GM18909 (cell line): ENCODE results near the gene RNF223.
"Not testable (repeated sequence)": the region's sequence is repeated elsewhere in the genome, so short reads cannot be mapped to it uniquely, and the experiment has no call there.

Source experiments
- ATAC-seq: cut with Tn5 transposase; IDR thresholded peaks from one replicate; pipeline ENCODE4 v1.9.1; 2021; ENCODE audit warnings: mild to moderate bottlenecking; ENCODE audit not compliant: unreplicated experiment, poor library complexity

RNF223 gene

DNA sequence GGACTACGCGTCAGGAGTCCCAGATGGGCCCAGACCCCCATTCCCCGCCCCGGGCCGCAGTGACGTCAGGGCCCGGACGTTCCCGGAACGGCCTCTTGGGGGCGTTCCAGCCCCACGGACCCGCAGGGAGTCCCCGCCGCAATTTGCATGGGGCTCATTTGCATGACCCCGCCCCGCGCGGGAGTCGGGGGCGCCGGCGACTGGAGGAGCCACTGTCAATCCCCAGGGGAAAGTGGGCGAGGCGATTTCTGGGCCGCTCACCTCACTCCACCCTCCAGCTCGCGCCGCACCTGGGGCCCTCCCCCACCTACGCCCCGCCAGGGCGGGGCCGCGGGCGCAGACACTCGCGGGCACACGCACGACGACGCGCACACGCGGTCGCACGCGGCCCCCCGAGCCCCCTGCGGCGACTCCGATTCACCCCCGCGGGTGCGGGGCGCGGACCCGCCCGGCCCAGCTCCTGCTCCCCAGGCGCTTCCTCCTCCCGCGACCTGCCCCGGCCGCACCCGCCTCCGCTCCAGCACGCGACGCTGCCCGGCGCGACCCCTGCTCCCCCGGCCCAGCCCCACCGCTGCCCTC lies 41.0 kb downstream of the RNF223 start:
- ATAC-seq: peak; percentile 80

DNA sequence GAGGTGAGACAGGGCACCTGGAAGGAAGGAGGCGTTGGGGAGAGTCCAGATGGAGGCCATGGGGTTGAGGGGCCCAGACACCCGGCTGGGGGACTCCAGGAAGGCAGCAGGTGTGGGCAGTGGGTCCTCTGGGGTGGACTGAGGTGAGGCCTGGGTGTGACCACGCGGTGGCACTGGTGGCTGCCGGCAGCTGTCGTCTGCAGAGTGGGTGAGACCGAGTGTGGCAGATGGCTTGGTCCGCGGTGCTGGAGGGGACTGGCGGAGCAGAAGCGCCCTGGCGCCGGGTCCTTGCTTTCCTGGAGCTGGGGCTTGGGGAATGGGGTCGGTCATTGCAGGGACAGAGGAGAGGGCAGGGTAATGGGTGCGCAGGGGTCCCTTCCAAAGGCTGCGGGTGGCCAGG lies 41.7 kb downstream of the RNF223 start:
- peak; percentile 19 for ATAC-seq

DNA sequence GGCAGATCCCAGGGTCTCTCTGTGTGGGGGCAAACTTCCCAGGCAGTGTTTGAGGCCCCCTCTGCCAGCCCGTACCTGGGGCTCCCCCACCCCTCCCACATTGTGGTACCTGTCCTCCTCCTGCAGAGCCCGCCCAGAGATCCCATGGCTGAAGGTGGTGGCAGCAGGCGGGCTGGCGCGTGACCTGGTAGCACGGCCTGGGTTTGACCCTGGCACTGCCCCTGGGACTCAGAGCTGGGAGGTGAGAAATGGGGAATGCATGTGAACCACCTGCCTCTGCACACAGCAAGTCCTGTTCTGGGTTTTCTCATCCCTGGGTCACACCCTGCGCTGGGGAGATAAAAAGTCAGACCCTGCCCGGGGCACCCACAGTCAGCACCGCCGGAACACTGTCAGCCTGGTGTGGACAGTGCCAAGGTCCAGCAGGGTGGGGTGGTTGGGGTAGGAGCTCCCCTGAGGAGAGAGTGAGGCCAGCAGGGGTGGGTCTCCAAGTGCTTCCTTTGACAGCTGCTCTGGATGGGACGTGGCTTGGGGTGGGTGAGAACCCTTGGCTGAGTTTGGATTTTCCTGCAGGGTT lies 42.4 kb downstream of the RNF223 start:
- no peak for ATAC-seq

GRCh38 chr1:1030867-1031658 lies 43.0 kb downstream of the RNF223 start:
- ATAC-seq: not testable (repeated sequence)

- no peak for ATAC-seq
Observed at GRCh38 chr1:1027791-1028190, 46.3 kb downstream of the RNF223 start.

GRCh38 chr1:1026599-1027413 lies 47.3 kb downstream of the RNF223 start:
- no peak for ATAC-seq

GRCh38 chr1:1025730-1026129 lies 48.4 kb downstream of the RNF223 start:
- no peak for ATAC-seq

DNA sequence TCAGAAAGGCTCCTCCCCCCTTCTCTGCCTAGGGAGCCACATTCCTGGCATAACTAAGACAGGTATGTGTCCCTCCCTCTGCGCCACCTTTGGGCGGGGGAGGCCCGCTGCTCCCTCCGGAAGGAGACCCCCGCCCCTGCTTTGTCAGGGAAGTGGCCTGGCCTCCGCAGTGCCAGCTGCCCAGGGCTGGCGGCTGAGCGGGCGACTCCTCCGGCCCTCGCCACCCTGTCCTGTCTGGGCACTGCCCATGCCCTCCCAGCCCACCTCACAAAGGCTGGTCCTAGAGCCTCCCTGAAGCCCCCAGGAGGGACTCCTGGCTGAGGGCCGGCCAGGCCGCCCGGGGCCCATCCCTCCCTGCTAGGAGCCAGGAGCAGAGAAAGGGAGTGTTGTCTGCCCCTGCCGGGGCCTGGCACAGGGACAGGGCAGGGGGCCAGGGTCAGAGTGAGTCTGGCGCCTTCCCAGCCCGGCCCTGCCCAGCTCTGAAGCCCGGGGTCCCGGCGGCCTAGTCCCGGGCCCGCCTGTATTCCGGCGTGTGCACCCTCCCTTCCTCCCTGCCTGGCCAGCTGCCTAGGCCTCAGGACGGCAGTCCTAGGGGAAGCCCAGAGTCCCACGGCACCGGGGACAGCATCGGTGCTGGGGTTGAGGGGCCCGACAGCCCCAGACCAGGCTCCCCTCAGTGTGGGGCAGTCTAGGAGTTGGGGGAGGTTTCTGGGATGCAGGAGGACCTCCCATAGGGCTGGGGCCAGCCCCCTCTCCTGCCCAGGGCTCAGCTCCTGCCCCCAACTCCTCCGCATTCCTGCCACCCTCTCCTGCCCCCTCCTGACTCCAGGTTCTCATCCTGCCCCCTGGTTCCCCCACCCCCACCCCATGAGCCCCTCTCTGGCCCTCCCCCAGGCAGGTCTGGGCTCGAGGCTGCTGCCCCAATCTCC lies 49.1 kb downstream of the RNF223 start:
- no peak for ATAC-seq

GRCh38 chr1:1024149-1024770 lies 49.8 kb downstream of the RNF223 start:
- ATAC-seq: no peak

DNA sequence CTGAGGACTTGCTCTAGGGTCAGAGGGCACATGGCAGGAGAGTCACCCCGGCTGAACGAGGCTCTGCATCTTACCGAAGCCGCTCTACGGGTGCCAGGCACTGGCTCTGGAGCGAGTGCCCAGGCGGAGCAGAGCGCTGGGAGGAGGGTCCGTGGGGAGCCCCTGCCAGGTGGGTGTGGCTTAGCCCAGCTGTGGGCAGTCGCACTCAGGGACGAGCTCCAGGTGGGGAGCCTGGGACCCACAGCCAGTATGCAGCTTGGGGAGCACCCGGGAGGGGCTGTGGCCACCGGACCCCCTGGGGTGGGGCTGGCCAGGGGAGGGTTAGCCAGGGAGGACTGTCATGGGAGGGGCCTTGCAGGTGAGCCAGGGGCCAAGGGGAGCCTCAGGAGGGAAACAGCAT lies 50.4 kb downstream of the RNF223 start:
- ATAC-seq: no peak

- ATAC-seq: no peak
Observed at GRCh38 chr1:1022302-1023009, 51.6 kb downstream of the RNF223 start.

DNA sequence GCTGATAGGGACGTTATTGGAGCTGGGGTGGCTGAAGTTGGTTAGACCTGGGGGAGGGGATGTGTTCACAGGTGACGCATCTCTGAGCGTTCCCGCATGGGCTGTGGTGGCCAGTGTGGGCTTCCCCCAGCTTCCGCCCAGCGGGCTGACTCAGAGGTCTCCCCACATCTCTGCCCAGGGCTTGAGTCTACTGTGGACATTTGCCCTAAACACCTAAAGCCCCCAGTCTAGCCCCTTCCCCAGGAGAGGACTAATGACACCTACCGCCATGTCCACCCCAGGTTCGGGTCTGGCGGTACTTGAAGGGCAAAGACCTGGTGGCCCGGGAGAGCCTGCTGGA lies 52.2 kb downstream of the RNF223 start:
- no peak for ATAC-seq

DNA sequence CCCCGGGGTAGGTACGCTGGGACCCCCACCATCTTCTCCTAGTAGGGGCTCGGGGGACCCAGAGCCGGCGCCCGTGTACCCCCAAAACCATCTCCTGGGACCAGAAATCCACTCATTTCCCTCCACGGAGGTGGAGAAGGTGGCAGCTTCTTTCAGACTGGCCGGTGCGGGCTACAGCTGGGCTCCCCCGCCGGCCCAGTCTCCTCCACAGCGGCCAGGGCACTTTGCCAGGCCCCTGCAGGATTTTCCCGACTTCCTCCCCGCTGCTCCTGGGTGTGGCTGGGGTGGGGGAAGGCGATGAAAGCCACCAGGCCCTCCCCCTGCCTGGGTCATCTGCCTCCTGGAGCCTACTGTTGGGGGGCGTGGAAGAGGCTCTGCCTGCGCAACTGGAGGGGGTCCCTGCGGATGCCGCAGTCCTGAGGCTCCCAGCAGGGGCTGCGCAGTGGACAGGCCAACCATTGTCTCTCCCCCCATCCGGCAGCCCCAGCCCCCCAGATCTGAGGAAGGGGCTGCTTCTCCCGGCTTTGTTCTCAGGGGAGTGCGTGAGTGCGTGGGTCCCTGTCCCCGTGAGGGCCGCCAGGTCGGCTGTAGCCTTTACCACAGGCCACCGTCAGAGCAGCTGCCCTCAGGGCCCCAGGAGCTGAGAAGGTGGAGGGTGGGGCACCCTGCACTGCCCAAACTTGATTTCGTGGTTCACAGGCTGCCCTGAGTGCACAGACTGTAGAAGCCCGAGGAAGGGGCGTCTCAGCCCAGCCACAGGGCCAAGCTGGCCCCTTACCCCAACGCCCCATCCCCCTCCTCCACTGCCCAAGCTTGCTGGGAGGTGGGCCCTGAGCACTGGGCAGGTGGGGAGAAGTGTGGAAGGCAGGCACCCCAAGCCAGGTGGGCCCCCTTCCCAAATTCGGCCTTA lies 52.8 kb downstream of the RNF223 start:
- no peak for ATAC-seq
